DND-41 (cell line): ENCODE measurements around the gene PRDM5.

Source experiments
- ATAC-seq: fragments of 200-7000 bp; cut with Tn5 transposase; 3 replicates; pipeline ENCODE4 v1.9.1; 2021; ENCODE audit warnings: low read depth; ENCODE audit not compliant: insufficient read depth
- DNase-seq: peaks from one replicate; pipeline ENCODE4 v3.0.0-alpha.2; 2020
- H2AFZ ChIP-seq: 2 replicates; pipeline ENCODE4 v1.6.0; 2012; ENCODE audit warnings: low read depth, low read length
- H3K27ac ChIP-seq: 2 replicates; pipeline ENCODE4 v1.5.1; 2012; ENCODE audit warnings: low read length, inconsistent platforms
- H3K27me3 ChIP-seq: fragments of 200-600 bp; sonication (generic); 2 replicates; pipeline ENCODE4 v1.6.0; 2012; ENCODE audit warnings: low read length, mild to moderate bottlenecking, inconsistent platforms; ENCODE audit not compliant: insufficient read depth, poor library complexity
- H3K36me3 ChIP-seq: 2 replicates; pipeline ENCODE4 v1.5.1; 2012; ENCODE audit warnings: low read length, inconsistent platforms; ENCODE audit not compliant: insufficient read depth
- H3K4me1 ChIP-seq: 2 replicates; pipeline ENCODE4 v1.5.1; 2012; ENCODE audit warnings: mild to moderate bottlenecking, low read length; ENCODE audit not compliant: insufficient read depth
- H3K4me2 ChIP-seq: 2 replicates; pipeline ENCODE4 v1.6.0; 2012; ENCODE audit warnings: mild to moderate bottlenecking, moderate library complexity, low read length, inconsistent platforms; ENCODE audit not compliant: insufficient read depth
- H3K4me3 ChIP-seq, 2 experiments: fragments of 200-600 bp in 1 of 2; shearing (Covaris generic) in 1 of 2; 2 replicates each; pipeline ENCODE4 v1.5.1; 2012 to 2016; ENCODE audit warnings: inconsistent platforms in 2 of 2, low read length in 2 of 2, mild to moderate bottlenecking in 2 of 2, low read depth in 1 of 2, moderate library complexity in 1 of 2
- H3K79me2 ChIP-seq: 2 replicates; pipeline ENCODE4 v1.6.0; 2012; ENCODE audit warnings: low read length, inconsistent platforms; ENCODE audit not compliant: insufficient read depth
- H3K9ac ChIP-seq: 2 replicates; pipeline ENCODE4 v1.6.0; 2012; ENCODE audit warnings: low read depth, mild to moderate bottlenecking, inconsistent platforms, low read length, moderate library complexity
- H3K9me3 ChIP-seq: 2 replicates; pipeline ENCODE4 v1.5.1; 2012; ENCODE audit warnings: low read length, moderate library complexity, mild to moderate bottlenecking, inconsistent platforms; ENCODE audit not compliant: insufficient read depth, severe bottlenecking
- H4K20me1 ChIP-seq: 2 replicates; pipeline ENCODE4 v1.6.0; 2012; ENCODE audit warnings: low read length; ENCODE audit not compliant: insufficient read depth
- EZH2 ChIP-seq: IDR thresholded peaks from 3 replicates; pipeline ENCODE4 v1.6.1; 2012; ENCODE audit warnings: borderline replicate concordance, low read depth, mild to moderate bottlenecking, moderate library complexity, low read length, inconsistent platforms; ENCODE audit not compliant: severe bottlenecking
- TF ChIP-seq, protein P1 (sequence below): IDR thresholded peaks from 2 replicates; pipeline ENCODE4 v1.5.1; 2012; ENCODE audit warnings: borderline replicate concordance, low read length, moderate library complexity, mild to moderate bottlenecking; ENCODE audit not compliant: poor library complexity, severe bottlenecking; ENCODE audit errors: extremely low read depth

The PRDM5 gene

DNA sequence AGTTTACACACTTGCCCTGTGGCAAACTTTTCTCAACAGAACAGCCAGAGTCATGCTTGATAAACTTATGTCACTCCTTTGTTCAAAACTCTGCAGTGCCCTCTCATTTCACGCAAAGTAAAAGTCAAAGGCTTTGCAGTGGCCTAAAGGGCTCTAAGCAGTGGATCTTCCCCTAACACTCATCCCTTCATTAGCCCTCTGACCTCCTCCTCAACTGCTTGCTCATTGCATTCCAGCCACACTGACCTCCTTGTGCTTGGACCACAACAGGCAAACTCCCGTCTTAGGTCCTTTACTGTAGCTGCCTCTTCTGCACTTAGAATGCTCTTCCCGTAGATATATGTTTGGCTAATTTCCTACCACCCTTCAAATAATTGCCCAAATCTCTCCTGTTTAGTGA, 5.6 kb downstream of the PRDM5 start:
- H4K20me1 ChIP-seq: no peaks in the 10 kb centered on the region
- TF ChIP-seq, protein P1, sequence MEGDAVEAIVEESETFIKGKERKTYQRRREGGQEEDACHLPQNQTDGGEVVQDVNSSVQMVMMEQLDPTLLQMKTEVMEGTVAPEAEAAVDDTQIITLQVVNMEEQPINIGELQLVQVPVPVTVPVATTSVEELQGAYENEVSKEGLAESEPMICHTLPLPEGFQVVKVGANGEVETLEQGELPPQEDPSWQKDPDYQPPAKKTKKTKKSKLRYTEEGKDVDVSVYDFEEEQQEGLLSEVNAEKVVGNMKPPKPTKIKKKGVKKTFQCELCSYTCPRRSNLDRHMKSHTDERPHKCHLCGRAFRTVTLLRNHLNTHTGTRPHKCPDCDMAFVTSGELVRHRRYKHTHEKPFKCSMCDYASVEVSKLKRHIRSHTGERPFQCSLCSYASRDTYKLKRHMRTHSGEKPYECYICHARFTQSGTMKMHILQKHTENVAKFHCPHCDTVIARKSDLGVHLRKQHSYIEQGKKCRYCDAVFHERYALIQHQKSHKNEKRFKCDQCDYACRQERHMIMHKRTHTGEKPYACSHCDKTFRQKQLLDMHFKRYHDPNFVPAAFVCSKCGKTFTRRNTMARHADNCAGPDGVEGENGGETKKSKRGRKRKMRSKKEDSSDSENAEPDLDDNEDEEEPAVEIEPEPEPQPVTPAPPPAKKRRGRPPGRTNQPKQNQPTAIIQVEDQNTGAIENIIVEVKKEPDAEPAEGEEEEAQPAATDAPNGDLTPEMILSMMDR: no peak
- TF ChIP-seq EZH2: no peak
- DNase-seq (no peak), ATAC-seq (no peak)
- no peak overlapping the region for H3K4me3 ChIP-seq
- H2AFZ ChIP-seq: no peak overlapping the region
- H3K36me3 ChIP-seq: no peaks in the 10 kb centered on the region
- no peak overlapping the region for H3K27ac ChIP-seq
- H3K4me2 ChIP-seq: no peak overlapping the region
- H3K27me3 ChIP-seq: peaks cover 7% of the 10 kb centered on the region
- no peaks in the 10 kb centered on the region for H3K79me2 ChIP-seq
- H3K4me1 ChIP-seq: no peaks in the 10 kb centered on the region
- no peak overlapping the region for H3K9ac ChIP-seq
- no peaks in the 10 kb centered on the region for H3K9me3 ChIP-seq

DNA sequence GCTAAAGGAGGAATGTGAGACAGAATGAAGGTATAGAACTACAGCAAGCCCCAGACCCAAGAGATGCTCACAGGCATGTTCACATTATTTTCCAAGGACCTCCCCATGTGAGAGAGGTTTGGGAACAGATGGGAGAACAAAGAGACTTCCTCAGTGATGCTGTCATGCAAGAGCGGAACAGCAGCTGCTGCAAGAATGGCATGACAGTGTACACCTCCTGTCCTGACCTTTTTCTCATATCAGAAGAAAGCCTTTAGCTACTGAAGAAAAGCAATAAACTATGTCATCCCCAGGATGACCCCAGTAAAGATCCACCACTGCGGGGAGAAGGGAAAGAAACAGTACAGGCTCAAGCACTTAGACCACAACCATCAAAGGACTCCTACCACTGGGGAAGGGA, 7.2 kb downstream of the PRDM5 start:
- no peaks in the 10 kb centered on the region for H3K9me3 ChIP-seq
- H3K4me1 ChIP-seq: no peaks in the 10 kb centered on the region
- no peak for ATAC-seq
- no peak overlapping the region for H3K27ac ChIP-seq
- H3K4me2 ChIP-seq: no peak overlapping the region
- H3K4me3 ChIP-seq: no peak overlapping the region
- H3K79me2 ChIP-seq: no peaks in the 10 kb centered on the region
- no peak overlapping the region for H3K9ac ChIP-seq
- H2AFZ ChIP-seq: no peak overlapping the region
- no peak for TF ChIP-seq EZH2
- TF ChIP-seq, protein P1: no peak
- no peaks in the 10 kb centered on the region for H3K36me3 ChIP-seq
- DNase-seq: no peak
- peaks cover 7% of the 10 kb centered on the region for H3K27me3 ChIP-seq
- H4K20me1 ChIP-seq: no peaks in the 10 kb centered on the region

DNA sequence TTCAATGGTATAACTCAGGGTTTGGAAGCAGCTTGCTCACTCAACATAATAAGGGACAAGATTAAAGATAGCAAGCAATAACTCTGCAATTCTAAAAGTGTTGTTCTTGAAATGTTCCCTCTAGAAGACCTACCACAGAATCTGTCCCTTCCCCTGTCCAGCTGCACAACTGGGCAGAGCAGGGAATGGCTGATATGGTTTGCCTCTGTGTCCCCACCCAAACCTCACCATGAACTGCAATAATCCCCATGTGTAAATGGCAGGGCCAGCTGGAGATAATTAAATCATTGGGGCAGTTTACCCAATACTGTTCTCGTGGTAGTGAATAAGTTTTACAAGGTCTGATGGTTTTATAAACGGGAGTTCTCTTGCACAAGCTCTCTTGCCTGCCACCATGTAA, 19.1 kb downstream of the PRDM5 start:
- ATAC-seq: no peak
- Histone ChIP-seq H3K4me2 (no peak overlapping the region), H3K79me2 (no peaks in the 10 kb centered on the region), H3K36me3 (no peaks in the 10 kb centered on the region), H3K9ac (no peak overlapping the region), H3K4me1 (no peaks in the 10 kb centered on the region), H2AFZ (no peak overlapping the region), H3K9me3 (no peaks in the 10 kb centered on the region), H4K20me1 (no peaks in the 10 kb centered on the region), H3K27me3 (peaks cover 3% of the 10 kb centered on the region), H3K4me3 (no peak overlapping the region), H3K27ac (no peak overlapping the region)
- DNase-seq: no peak
- TF ChIP-seq EZH2: no peak
- TF ChIP-seq, protein P1: no peak

DNA sequence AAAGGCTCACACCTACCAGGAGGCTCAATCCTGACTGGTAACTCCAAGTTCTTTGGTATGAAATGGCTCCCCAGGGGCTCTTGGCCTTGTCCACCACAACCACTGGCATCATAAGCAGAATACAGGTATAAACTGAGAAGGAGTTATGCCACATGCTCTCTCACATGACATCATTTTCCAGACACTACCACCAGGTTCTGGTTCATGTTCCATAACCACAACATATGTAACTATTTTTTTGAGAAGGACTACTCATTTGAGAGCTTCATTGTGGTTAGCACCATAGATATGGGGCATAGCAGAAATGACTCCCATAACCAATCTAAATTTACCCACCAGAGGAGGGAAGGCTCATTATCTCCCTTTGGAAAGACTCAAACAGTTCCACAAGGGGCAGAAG, 19.6 kb downstream of the PRDM5 start:
- H3K9me3 ChIP-seq: no peaks in the 10 kb centered on the region
- H3K36me3 ChIP-seq: no peaks in the 10 kb centered on the region
- no peak for ATAC-seq
- H3K27ac ChIP-seq: no peak overlapping the region
- no peaks in the 10 kb centered on the region for H4K20me1 ChIP-seq
- H3K4me2 ChIP-seq: no peak overlapping the region
- H3K9ac ChIP-seq: no peak overlapping the region
- H3K4me3 ChIP-seq: no peak overlapping the region
- H3K27me3 ChIP-seq: peaks cover 3% of the 10 kb centered on the region
- no peak for TF ChIP-seq EZH2
- TF ChIP-seq, protein P1: no peak
- DNase-seq: no peak
- H3K79me2 ChIP-seq: no peaks in the 10 kb centered on the region
- no peaks in the 10 kb centered on the region for H3K4me1 ChIP-seq
- H2AFZ ChIP-seq: no peak overlapping the region
